ENCODE results near the gene MRPL11.

MRPL11 gene

GRCh38 chr11:66388780-66389386 lies 49.8 kb downstream of the MRPL11 start:
- DNase-seq (ENCODE audit: low spot score) = peak; percentile 79

GRCh38 chr11:66386171-66387069 lies 52.2 kb downstream of the MRPL11 start:
- DNase-seq (ENCODE audit: low spot score) = peak; percentile 83

All from CD4-positive, alpha-beta T cell treated with Interleukin-15 for 4 hours (primary cell).